DOHH2 (cell line): Measurements from ENCODE around the gene PFDN2.

Experiments used
- CTCF ChIP-seq: fragments of 200-600 bp; sonication (generic); IDR thresholded peaks from one replicate; pipeline ENCODE4 v1.5.1; 2014; ENCODE audit warnings: antibody characterized with exemption, mild to moderate bottlenecking, low read depth, low read length; ENCODE audit not compliant: poor library complexity, severe bottlenecking
- EZH2phosphoT487 ChIP-seq: fragments of 200-600 bp; sonication (generic); IDR thresholded peaks from 2 replicates; pipeline ENCODE4 v1.6.1; 2017; ENCODE audit warnings: borderline replicate concordance, mild to moderate bottlenecking, antibody characterized with exemption, low read length, moderate library complexity, mixed read lengths

GRCh38 chr1:161089251-161089924 is 28.4 kb downstream of the PFDN2 start, which contains the start of gene NECTIN4:
- no peak for TF ChIP-seq CTCF
- no peak for TF ChIP-seq EZH2phosphoT487
